GM19099 (cell line): ENCODE measurements around the gene RBM5.

Experiments
- POLR2A ChIP-seq: IDR thresholded peaks from 3 replicates; pipeline ENCODE4 v1.6.1; 2011; ENCODE audit warnings: low read depth; ENCODE audit not compliant: insufficient read length; ENCODE audit errors: extremely low read depth

RBM5 gene

DNA sequence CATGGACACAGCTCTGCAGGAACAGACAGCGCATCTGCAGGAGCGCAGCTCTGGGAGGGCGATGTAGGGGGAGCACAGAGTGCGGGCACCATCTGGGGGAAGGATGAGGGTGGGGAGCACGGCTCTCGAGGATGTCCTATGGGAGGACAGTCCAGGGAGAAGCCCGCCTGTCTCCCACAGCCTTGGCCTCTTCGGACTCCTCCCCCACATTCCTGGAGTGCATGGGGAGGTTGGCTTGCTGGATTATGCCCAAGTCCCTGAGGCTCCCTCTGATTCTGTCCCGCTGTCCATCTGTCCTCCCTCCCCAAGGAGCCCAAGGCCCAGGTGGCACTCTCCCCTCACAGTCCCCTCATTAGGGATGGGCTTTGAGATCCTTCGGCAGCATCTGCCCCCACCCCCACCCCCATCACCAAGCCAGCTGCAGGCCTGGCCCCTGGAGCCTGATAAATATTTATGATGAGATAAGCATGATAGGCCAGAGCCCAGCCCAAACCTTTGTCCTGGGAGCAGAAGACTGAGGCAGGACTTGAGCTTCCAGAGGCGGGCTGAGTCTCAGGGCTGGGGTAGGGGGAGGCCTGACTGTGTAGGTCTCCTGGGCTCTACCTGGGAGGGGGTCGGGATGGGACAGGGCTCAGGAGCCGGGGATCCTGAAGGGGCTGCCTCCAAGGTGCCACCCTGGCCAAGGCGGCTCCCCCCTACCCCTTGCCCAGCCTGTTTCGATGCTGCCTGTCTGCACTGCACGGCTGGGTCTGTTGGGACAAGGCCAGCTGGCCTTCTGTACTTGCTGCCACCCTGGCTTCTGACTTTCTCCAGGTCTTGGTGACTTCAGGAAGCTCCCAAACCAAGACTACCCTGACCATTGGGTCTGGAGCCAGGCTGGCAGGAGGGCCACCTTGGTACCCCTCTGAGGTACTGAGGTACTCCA, 37.8 kb downstream of the RBM5 start:
- no peak for TF ChIP-seq POLR2A

DNA sequence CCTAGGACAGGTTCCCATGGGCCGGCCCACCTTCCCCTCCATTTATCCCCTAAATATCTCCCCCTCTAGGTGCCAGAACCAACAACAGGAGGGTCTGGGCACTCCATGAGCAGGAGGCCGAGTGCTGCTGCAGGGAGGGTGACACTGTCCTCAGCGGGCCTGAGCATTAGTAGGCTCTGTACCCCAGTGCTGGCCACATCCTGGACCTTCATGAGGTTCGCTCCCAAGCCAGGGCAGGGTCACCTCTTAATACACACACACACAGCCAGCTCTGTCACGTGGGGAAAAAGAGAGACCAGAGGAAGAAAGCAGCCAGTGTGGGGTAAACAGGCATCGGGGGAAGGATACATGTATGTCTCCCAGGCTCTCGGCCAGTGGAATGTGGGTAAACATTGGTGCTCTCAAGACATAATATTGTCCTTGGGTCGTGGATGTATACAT, 38.6 kb downstream of the RBM5 start:
- TF ChIP-seq POLR2A: no peak

DNA sequence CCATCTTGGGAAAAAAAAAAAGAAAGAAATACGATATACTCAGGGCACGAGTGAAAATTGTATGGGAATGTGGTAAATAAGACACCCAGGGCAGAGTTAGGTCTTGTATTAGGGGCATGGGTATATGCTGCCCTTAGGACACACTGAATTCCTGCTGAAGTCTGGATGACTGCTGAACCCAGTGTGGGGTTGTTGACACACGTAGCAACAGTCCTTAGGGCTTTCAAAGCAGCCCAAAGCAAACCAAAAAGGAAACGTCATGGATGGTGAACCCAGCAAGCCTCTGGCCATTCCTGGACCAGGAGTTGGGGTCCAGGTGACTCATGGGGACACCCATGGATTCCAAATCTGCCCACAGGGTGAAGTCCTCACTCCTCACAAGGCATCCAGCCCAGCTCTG, 39.3 kb downstream of the RBM5 start:
- TF ChIP-seq POLR2A: no peak

DNA sequence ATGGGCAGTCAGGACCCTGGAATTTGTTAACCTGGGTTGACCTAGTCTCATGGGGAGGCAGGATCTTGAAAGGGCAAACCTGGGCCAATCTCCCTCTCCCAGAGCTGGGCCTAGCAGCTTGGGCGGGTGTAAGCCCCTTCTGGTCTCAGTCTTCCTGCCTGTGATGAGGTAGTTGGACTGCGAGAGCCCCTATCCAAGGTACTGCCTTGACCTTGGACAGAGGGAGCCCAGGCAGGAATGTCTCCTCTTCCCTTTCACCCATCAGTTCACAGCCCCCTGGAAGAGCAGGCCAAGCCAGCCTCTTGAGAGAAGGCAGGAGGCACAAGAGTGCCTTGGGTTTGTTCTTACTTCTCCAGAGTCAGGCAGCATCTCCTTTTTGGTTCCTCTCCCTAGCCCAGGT, 41.7 kb downstream of the RBM5 start:
- TF ChIP-seq POLR2A: no peak

DNA sequence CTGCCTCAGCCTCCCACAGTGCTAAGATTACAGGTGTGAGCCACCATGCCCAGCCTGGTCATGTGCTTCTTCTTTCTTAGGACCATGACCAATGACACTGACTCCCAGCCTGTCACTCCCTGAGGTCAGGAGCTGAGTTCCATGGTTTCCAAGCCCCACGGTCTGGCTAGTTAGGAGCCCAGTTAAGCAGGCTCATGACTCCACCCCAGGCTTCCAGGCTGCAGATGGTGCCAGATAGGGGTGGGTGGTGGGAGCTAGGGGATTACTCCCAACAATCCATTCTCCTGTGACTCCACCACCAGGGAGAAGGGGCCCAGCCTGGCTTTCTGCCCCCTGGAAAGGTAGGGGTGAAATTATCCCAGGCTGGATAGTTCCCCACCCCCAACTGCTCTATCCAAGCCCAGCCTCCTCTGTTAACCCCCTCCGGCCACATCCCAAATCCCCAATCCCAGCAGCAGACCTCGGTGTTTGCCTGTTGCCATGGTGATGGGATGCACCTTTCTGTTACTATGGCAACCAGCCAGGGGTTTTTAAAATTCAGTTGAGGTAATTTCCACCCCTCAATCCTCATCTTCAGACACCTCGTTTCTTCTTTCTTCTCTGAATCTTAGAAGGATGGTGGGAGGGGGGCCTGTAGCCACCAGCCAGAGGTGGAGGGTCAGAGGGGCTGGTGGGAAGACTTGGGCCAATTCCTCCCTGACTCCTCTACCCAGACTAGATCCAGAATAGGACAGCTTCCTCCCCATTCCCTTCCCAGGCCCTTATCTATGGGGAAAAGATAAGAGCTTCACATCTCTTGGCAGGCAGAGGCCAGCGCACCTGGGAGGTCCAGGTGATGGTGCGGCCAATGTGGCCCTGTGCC, 43.9 kb downstream of the RBM5 start:
- no peak for TF ChIP-seq POLR2A

DNA sequence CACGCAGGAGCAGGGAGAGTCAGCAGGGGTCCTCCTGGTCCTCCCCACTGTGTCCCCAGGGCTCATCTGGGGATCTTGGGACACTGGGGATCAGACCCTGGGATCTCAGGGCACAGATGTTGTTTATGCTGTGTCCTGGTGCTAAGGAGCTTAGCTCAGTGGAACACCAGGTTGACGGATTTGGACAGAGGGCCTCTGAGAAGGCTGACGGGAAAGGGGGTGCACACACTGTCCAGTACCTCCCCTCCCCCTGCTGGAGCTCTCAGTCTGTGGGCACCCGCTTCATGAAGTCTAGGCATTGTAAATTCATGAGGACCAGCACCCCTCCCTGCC, 44.5 kb downstream of the RBM5 start:
- TF ChIP-seq POLR2A: no peak

DNA sequence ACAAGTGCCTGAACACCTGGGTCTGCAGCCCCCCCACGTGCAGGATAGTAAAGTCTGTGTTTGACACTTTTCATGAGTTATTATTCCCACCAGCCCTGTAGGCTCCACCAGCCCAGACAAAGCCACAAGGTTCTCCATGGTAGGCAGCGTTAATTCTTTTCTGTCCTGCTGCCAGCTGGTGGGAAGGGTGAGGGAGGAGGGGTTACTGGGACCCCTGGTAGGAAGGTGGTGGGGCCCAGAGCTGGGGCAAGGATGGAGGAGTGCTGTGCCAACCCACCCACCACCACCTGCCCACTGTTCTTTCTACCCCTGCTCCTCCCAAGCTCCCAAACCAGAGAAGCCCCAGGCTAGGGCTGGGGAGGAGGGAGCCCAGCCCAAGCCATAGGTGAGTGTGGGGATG, 45.6 kb downstream of the RBM5 start:
- no peak for TF ChIP-seq POLR2A

DNA sequence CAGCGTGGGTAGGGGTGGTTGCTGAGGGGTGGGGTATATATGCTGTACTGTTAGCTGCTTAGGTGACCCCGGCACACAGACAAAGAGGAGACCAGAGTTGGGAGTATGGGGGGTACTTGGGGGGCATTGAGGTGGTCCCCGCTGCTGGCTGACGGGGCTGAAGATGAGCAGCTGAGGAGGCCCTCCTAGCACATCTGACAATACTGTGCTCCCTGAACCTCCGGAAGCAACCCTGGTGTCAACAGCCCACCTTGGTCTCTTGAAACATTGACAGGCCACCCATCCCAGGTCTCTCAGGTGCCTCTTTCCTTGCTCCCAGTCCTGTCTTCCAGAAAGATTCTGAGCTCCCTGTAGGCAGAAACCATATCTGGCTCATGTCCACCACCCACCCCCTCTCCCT, 47.2 kb downstream of the RBM5 start:
- no peak for TF ChIP-seq POLR2A

DNA sequence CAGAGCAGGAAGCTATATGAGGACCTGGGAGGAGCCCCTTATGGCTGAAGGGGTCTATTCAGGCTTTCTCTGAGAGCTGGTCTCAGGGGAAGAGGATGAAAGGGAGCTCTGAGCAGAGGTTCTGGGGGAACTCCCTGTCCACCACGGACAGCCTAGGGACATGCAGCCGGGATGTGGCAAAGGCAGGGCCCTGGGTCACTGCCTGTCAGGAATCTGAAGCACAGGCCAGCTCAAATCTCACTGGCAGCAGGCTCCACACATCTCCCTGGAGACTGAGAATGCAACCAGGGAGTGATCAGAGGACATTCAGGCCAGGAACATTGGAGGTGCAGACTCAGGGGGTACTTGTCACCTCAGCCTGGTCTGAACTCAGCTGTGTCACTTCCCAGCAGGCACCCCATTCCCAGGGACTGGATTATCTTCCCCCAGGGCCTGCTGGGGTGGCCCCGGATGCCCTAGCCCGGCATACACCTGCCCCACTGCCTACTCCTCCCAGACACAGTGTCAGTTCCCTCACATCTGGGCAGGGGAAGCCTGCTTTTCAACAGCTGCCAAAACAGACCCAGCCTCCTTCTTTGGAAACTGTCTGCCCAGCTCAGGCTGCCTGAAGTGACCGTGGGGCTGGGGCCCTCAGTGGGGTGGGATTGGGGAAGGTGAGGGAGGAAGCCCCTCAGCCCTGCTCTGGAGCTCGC, 48.1 kb downstream of the RBM5 start:
- TF ChIP-seq POLR2A: no peak

DNA sequence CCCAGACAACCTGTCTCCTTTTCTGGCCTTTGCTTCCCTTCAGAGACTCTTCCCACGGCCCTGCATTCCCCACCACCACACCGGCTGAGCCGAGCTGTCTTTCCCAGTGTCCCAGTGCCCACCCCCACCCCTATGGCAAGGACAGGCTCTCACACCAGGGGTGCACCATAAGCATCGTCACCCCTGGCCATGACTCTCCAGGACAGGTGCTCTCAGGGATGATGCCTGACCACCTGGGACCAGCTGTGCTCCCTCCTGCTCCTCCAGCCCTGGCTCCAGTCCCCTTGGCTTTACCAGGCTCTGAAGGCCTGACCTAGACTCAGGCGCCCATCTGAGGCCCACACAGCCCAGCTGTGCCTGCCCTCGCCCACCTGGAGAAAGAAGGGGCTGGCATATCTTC, 48.8 kb downstream of the RBM5 start:
- TF ChIP-seq POLR2A: no peak

DNA sequence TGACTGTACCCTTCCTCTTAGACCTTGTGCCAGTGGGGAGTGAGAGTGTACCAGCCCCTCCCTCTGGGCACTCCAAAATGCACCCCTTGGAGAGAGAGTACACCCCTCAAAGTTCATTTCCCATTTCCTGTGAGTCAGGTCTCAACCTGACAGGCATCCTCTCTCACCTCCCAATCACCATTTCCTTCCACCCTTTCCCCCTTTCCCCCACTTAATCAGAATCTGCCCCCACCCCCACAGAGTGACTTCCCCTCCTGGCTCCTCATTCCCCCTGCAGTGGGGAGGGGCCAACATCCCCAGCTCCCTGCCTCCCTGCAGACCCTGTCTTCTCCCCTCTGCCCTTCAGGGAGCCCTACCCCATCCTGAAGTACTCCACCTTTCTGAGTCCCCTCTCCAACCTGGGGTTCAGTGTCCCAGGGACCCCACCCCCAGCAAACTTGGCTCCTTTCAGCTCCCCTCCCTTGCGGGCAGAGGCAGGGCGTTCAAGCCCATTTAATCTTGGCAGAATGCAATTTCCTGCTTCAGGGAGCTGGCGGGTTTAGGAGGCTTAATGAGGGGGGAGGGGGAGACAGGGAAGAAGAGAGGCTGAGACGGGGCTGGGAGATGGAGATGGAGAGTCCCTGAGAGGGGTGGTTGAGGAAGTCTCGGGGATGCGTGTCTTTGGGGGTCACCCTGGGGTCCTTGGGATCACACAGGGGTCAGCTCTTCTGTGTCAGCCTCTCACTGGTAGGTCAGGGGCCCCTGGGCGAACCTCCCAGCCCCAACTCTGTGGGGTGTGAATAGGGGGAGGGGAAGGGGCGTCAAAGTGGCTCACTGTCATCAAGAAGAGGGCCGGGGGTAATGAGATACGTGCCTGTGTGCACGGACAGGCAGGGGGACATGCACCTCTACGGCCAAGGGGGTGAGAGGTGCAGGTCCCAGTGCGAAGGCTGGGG, 49.8 kb downstream of the RBM5 start:
- no peak for TF ChIP-seq POLR2A

DNA sequence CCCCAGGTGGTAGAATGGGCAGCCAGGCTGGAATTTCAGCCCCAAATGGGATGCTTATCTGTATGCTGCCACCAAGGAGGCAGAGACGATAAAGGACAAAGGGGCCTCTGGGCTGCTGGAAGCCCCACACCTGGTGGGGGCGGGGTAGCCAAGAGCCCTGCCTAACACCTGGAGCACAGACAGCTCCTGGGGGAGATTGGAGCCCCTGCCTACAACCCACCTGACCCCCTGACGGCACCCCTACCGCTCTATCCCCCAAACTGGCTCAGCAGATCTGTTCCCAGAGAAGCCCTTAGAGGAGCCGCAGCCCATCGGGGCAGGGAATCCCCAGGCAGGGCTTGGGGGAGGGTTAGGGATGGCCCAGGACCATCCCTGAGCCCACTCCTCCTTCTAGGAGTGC, 50.6 kb downstream of the RBM5 start:
- no peak for TF ChIP-seq POLR2A

DNA sequence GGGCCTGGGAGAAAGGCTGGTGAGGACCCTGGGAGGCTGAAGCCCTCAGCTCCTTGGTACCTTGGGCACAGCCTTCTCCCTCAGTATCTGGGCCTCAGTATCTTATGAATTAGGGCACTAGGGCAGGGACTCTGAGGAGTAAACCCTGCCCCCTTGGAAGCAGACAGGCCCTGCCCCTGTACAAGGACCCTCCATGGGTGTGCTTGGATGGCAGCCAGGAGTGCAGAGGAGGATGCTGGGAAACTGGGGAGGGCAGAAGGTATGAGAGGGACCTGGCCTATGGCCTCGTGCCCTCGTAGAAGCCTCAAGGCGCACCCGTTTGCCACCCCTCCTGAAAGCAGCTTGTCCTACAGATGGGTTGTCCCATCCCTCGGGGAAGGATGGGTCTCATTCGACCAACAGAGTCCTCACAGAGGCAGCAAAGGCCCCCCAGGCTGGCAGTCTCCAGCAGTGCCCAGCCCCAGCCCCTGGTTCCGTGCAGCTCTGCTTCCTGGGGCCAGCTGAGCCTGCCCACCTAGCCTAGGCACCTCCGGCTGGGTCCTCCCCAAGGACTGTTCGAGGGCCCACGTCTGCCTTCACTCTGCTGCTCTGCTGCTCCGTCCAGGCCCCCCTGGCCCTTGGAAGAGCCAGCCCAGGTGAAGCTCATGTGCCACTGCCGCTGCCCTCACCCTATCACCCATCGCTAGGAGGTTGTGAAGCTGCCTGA, 51.2 kb downstream of the RBM5 start:
- no peak for TF ChIP-seq POLR2A

DNA sequence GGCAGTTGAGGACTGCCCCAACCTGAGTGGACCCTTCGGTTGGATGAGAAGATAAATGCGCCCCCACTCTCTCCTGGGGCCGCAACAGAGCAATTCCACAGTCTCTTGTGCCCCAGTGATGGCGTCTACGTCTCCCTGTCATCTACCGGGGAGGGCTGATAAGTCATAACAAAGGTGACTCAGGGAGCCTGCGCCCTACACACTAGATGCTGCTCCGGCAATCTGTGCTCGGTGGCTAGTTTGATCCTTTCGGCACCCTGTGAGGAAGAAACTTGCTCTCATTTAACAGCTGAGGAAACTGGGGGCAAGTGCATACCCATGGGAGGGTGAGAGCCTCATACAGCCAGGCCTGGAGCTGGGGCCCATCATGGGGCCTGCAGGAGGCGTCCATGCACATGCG, 52.3 kb downstream of the RBM5 start:
- TF ChIP-seq POLR2A: no peak
